Measurements from ENCODE around the gene SLC35G3.
A peak's percentile ranks its signal among the peaks of the same experiment; 100 is the strongest.
"Not testable (repeated sequence)": the region's sequence is repeated elsewhere in the genome, so short reads cannot be mapped to it uniquely, and the experiment has no call there.

SLC35G3 gene

DNA sequence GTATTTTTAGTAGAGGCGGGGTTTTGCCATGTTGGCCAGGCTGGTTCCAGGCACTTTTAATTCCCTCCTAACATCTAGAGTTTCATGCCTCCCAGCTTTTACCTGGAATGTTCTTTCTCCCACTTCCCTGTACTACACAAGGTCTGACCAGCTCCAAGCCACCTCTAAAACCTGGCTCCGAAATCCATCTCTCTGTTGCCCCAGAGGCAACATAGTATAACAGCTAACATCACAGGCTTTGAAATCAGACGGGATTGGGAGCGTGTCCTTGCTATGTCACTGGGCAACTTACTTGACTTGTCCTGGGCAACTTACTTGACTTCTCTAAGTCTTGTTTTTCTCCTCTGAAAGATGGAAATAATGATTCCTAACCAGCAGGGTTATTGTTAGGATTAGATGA, 31.4 kb downstream of the SLC35G3 start:
- H3K4me1 Mint-ChIP-seq = no peaks in the 10 kb centered on the region
- H3K36me3 Mint-ChIP-seq = no peaks in the 10 kb centered on the region
- no peak overlapping the region for H3K27ac Mint-ChIP-seq
- no peaks in the 10 kb centered on the region for H3K9me3 Mint-ChIP-seq
- ATAC-seq = no peak
- H3K27me3 Mint-ChIP-seq = peaks cover 61% of the 10 kb centered on the region
- no peak overlapping the region for H3K4me3 Mint-ChIP-seq

GRCh38 chr17:35161281-35161761, 32.9 kb downstream of the SLC35G3 start:
- no peak overlapping the region for H3K27ac Mint-ChIP-seq
- no peaks in the 10 kb centered on the region for H3K36me3 Mint-ChIP-seq
- no peaks in the 10 kb centered on the region for H3K9me3 Mint-ChIP-seq
- no peaks in the 10 kb centered on the region for H3K4me1 Mint-ChIP-seq
- no peak for ATAC-seq
- no peak overlapping the region for H3K4me3 Mint-ChIP-seq
- peaks cover 53% of the 10 kb centered on the region for H3K27me3 Mint-ChIP-seq

GRCh38 chr17:35160354-35161201, 33.6 kb downstream of the SLC35G3 start:
- no peak for ATAC-seq
- H3K9me3 Mint-ChIP-seq = no peaks in the 10 kb centered on the region
- no peak overlapping the region for H3K27ac Mint-ChIP-seq
- H3K4me3 Mint-ChIP-seq = no peak overlapping the region
- no peaks in the 10 kb centered on the region for H3K4me1 Mint-ChIP-seq
- no peaks in the 10 kb centered on the region for H3K36me3 Mint-ChIP-seq
- peaks cover 56% of the 10 kb centered on the region for H3K27me3 Mint-ChIP-seq

GRCh38 chr17:35159940-35160339, 34.3 kb downstream of the SLC35G3 start:
- Mint-ChIP-seq H3K27me3 (peaks cover 54% of the 10 kb centered on the region), H3K4me3 (no peak overlapping the region), H3K9me3 (no peaks in the 10 kb centered on the region), H3K27ac (no peak overlapping the region), H3K4me1 (no peaks in the 10 kb centered on the region), H3K36me3 (no peaks in the 10 kb centered on the region)
- ATAC-seq = no peak

DNA sequence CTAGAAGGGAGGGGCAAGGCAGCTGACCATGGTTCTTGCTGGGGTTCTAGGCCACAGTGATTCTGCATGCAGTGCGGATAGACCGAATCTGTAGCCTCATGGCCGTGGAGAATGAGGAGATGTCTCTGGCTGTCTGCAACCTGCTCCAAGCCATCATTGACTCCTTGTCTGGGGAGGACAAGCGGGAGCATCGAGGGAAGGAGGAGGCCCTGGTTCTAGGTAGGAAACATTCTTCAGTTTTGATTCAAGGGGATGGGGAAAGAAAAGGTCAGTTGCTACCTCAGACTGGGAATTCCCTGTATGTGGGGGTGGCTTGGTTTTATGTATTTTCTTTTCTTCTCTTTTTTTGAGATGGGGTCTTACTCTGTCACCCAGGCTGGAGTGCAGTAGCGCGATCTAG, 38.9 kb downstream of the SLC35G3 start:
- Mint-ChIP-seq H3K36me3 (no peaks in the 10 kb centered on the region), H3K4me1 (no peaks in the 10 kb centered on the region), H3K4me3 (no peak overlapping the region), H3K9me3 (no peaks in the 10 kb centered on the region), H3K27me3 (peaks cover 21% of the 10 kb centered on the region), H3K27ac (no peak overlapping the region)
- no peak for ATAC-seq

DNA sequence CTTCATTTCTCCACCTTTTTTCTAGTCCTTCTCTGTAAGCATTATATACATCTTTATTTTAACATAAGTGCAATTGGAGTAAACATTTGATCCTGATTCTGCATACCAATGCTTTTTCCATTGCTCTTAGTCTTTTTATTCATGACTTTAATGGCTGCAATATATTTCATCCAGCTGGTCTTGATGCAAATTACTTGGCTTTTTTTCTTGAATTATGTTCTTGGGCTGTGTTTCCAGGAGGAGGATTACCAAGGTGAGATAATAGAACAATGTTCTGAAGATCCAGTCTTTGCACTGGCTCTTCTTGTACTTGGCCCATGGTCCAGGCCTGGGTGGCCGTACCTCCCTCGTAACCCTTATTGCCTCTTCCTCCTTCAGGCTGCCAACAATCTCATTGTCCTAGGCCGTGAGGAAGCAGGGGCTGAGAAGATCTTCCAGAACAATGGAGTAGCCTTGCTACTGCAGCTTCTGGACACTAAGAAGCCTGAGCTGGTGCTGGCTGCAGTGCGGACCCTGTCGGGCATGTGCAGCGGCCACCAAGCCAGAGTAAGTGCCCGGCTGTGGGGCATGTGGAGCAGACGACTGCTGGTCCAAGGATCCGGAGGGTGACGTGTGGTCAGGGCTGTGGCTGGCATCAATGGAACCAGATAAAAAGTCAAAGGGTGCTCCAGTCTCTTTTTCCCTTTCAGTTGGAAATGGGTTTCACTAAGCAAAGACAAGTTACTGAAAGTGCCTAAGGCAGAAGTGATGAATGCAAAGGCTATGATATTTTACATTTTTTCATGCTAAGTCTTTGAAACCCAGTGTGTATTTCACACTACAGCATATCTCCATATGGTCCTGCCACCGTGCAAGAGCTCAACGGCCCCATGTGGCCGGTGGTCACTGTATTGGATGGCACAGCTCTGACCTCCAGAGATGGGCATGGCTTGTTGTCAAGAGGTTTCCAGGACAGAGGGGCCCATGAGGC, 39.7 kb downstream of the SLC35G3 start:
- H3K36me3 Mint-ChIP-seq = no peaks in the 10 kb centered on the region
- peaks cover 29% of the 10 kb centered on the region for H3K27me3 Mint-ChIP-seq
- H3K9me3 Mint-ChIP-seq = no peaks in the 10 kb centered on the region
- no peak overlapping the region for H3K27ac Mint-ChIP-seq
- no peaks in the 10 kb centered on the region for H3K4me1 Mint-ChIP-seq
- ATAC-seq = peak; percentile 27
- no peak overlapping the region for H3K4me3 Mint-ChIP-seq

GRCh38 chr17:35152421-35153140, 41.6 kb downstream of the SLC35G3 start:
- H3K27me3 Mint-ChIP-seq = peaks cover 40% of the 10 kb centered on the region
- no peak overlapping the region for H3K4me3 Mint-ChIP-seq
- H3K36me3 Mint-ChIP-seq = no peaks in the 10 kb centered on the region
- H3K27ac Mint-ChIP-seq = no peak overlapping the region
- no peaks in the 10 kb centered on the region for H3K4me1 Mint-ChIP-seq
- ATAC-seq = no peak
- no peaks in the 10 kb centered on the region for H3K9me3 Mint-ChIP-seq

GRCh38 chr17:35151080-35151479, 43.1 kb downstream of the SLC35G3 start:
- H3K9me3 Mint-ChIP-seq, ATAC-seq, H3K4me3 Mint-ChIP-seq, H3K27ac Mint-ChIP-seq, H3K4me1 Mint-ChIP-seq, H3K36me3 Mint-ChIP-seq: not testable (repeated sequence)
- H3K27me3 Mint-ChIP-seq = peaks cover 37% of the 10 kb centered on the region

DNA sequence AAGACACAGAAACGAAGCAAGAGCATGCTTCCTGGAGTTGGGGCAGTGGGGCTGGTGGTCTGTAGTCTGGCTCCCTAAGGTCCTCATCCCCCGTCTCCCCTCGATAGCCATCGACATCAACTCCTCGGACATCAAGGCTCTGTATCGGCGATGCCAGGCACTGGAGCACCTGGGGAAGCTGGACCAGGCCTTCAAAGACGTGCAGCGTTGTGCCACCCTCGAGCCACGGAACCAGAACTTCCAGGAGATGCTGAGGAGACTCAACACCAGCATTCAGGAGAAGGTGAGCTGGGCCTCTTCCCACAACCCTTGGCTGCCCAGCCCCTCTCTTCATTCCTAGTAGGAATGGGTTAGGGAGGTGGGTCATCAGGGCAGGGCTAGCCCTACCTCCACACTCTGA, 44.3 kb downstream of the SLC35G3 start:
- Mint-ChIP-seq H3K9me3 (no peaks in the 10 kb centered on the region), H3K4me1 (no peaks in the 10 kb centered on the region), H3K36me3 (no peaks in the 10 kb centered on the region), H3K4me3 (no peak overlapping the region), H3K27ac (no peak overlapping the region), H3K27me3 (peaks cover 30% of the 10 kb centered on the region)
- no peak for ATAC-seq

- Mint-ChIP-seq H3K27me3 (peaks cover 30% of the 10 kb centered on the region), H3K27ac (no peak overlapping the region), H3K4me3 (no peak overlapping the region), H3K36me3 (no peaks in the 10 kb centered on the region), H3K9me3 (no peaks in the 10 kb centered on the region), H3K4me1 (no peaks in the 10 kb centered on the region)
- ATAC-seq = no peak
These were observed 46.0 kb downstream of the SLC35G3 start for GRCh38 chr17:35148144-35148543.

GRCh38 chr17:35147375-35147905, 46.8 kb downstream of the SLC35G3 start, which contains the start of gene UNC45B:
UNC45B (plus strand) TSS chr17:35147817; CDS start chr17:35148264, 447 bp downstream.
- no peaks in the 10 kb centered on the region for H3K36me3 Mint-ChIP-seq
- no peaks in the 10 kb centered on the region for H3K9me3 Mint-ChIP-seq
- no peak within 1 kb of the TSS for H3K27ac Mint-ChIP-seq
- no peak for ATAC-seq
- peaks cover 30% of the 10 kb centered on the region for H3K27me3 Mint-ChIP-seq
- no peaks in the 10 kb centered on the region for H3K4me1 Mint-ChIP-seq
- H3K4me3 Mint-ChIP-seq = no peak within 1 kb of the TSS

- Mint-ChIP-seq H3K9me3 (no peaks in the 10 kb centered on the region), H3K27me3 (peaks cover 27% of the 10 kb centered on the region), H3K4me3 (no peak overlapping the region), H3K36me3 (no peaks in the 10 kb centered on the region), H3K27ac (no peak overlapping the region), H3K4me1 (no peaks in the 10 kb centered on the region)
- no peak for ATAC-seq
These were observed 47.9 kb downstream of the SLC35G3 start for GRCh38 chr17:35146214-35146833.

DNA sequence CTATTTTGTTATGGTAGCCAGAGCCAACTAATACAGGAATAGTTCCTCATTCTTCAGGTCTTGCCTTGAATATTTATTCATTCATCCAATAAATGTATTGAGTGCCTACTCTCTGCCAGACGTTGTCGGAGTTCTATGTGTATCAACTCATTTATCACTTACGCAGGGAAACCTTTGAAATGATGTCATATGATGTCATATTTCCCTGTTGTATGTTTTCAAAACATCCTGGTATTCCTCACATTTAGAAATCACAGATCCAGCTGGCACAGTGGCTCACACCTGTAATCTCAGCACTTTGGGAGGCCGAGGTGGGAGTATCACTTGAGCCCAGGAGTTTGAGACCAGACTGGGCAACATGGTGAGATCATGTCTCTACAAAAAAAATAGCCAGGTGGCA, 49.4 kb downstream of the SLC35G3 start:
- Mint-ChIP-seq H3K27me3 (peaks cover 15% of the 10 kb centered on the region), H3K4me3 (no peak overlapping the region), H3K9me3 (no peaks in the 10 kb centered on the region), H3K27ac (no peak overlapping the region), H3K4me1 (no peaks in the 10 kb centered on the region), H3K36me3 (no peaks in the 10 kb centered on the region)
- ATAC-seq = no peak
